ENCODE measurements around the gene STING1. TPM values are rescaled to one million over a fixed set of nuclear protein-coding genes. Genes with fewer than 3 reads are reported as not detected.
A peak's percentile ranks its signal among the peaks of the same experiment; 100 is the strongest.

Gene STING1
- total and polyA plus RNA-seq, 10 of the 15 experiments (the other 5 are each of a cell fraction or from before 2014, with no cell fraction given) = 10.1 to 56.1 (median 41.0) TPM

DNA sequence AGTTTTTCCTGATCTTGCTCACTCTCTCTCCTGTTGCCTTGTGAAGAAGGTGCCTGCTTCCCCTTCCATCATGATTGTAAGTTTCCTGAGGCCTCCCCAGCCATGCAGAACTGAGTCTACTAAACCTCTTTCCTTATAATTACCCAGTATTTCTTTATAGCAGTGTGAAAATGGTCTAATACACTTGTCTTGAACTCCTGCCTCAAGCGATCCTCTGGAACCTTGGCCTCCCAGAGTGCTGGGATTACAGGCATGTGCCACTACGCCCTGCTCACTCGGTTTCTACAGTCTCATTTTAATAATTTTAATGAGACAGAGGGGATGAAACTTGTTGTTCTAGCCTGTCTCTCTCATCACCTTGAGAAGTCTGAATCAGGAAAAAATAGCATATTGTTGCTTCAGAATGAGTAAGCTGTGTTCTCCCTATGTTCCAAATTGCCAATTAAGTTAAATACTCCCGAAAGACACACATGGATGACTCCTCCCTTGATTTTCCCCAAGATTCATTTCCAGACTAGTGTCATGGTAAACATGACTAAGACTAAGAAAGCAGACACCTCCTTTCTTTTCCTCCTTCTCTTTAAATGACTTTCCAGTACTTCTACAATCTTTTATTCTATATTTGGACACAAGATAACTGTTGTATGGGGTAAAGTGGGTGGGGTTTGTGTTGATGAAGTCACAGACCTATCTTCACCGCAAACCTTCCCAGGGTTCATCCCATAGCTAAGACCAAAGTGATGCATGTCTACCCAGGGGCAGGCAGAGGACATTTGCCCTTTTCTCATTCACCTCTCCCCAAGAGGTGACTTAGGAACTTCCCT lies 35.4 kb downstream of the STING1 start (continued):
- no peak for TF ChIP-seq E4F1 (IDR thresholded peaks at IDR 0.05; ENCODE audit: borderline replicate concordance, partially characterized antibody)
- peak; percentile 97 for TF ChIP-seq IRF4 (IDR thresholded peaks at IDR 0.05; ENCODE audit: low read depth, low read length)
- no peak for TF ChIP-seq SIN3A (IDR thresholded peaks at IDR 0.05; ENCODE audit: low read depth, low read length)
- no peak for TF ChIP-seq MAX (IDR thresholded peaks at IDR 0.05; ENCODE audit: low read depth, low read length)
- TF ChIP-seq EED (IDR thresholded peaks at IDR 0.05; ENCODE audit: low read depth) = peak; percentile 99
- no peak for TF ChIP-seq CBX3 (IDR thresholded peaks at IDR 0.05; ENCODE audit: borderline replicate concordance, low read depth)
- peak; percentile 95 for TF ChIP-seq DPF2 (IDR thresholded peaks at IDR 0.05)
- peak; percentile 98 for TF ChIP-seq RUNX3 (IDR thresholded peaks at IDR 0.05; ENCODE audit: low read length)
- TF ChIP-seq BACH1 (IDR thresholded peaks at IDR 0.05; ENCODE audit: borderline replicate concordance) = peak; percentile 90; the same call in 1 of the 2 replicates
- no peak for TF ChIP-seq YBX1 (IDR thresholded peaks at IDR 0.05)
- no peak for TF ChIP-seq WRNIP1 (IDR thresholded peaks at IDR 0.05; ENCODE audit: borderline replicate concordance, low read depth, low read length)
- TF ChIP-seq, protein P1, sequence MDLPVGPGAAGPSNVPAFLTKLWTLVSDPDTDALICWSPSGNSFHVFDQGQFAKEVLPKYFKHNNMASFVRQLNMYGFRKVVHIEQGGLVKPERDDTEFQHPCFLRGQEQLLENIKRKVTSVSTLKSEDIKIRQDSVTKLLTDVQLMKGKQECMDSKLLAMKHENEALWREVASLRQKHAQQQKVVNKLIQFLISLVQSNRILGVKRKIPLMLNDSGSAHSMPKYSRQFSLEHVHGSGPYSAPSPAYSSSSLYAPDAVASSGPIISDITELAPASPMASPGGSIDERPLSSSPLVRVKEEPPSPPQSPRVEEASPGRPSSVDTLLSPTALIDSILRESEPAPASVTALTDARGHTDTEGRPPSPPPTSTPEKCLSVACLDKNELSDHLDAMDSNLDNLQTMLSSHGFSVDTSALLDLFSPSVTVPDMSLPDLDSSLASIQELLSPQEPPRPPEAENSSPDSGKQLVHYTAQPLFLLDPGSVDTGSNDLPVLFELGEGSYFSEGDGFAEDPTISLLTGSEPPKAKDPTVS (IDR thresholded peaks at IDR 0.05; ENCODE audit: low read depth, low read length) = no peak
- TF ChIP-seq CEBPB (IDR thresholded peaks at IDR 0.05; ENCODE audit: borderline replicate concordance in 1 of 2, low read depth in 2 of 2, low read length in 2 of 2) = peak in 1 of 2 experiments; percentile 86; a peak in 1 of 4 replicates
- TF ChIP-seq, protein P2, sequence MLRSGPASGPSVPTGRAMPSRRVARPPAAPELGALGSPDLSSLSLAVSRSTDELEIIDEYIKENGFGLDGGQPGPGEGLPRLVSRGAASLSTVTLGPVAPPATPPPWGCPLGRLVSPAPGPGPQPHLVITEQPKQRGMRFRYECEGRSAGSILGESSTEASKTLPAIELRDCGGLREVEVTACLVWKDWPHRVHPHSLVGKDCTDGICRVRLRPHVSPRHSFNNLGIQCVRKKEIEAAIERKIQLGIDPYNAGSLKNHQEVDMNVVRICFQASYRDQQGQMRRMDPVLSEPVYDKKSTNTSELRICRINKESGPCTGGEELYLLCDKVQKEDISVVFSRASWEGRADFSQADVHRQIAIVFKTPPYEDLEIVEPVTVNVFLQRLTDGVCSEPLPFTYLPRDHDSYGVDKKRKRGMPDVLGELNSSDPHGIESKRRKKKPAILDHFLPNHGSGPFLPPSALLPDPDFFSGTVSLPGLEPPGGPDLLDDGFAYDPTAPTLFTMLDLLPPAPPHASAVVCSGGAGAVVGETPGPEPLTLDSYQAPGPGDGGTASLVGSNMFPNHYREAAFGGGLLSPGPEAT (IDR thresholded peaks at IDR 0.05; ENCODE audit: low read depth) = peak; percentile 98
- TF ChIP-seq ZBED1 (IDR thresholded peaks at IDR 0.05; ENCODE audit: borderline replicate concordance) = peak; percentile 94
- TF ChIP-seq BMI1 (IDR thresholded peaks at IDR 0.05; ENCODE audit: borderline replicate concordance) = peak; percentile 84
- TF ChIP-seq SMAD1 (IDR thresholded peaks at IDR 0.05; ENCODE audit: low read depth, partially characterized antibody) = no peak
- TF ChIP-seq CBFB (IDR thresholded peaks at IDR 0.05; ENCODE audit: low read depth) = peak; percentile 52
- peak; percentile 97 for TF ChIP-seq SKIL (IDR thresholded peaks at IDR 0.05; ENCODE audit: low read depth, poor library complexity, severe bottlenecking)

All from GM12878 (cell line).